ENCODE results near the gene ZNF521.

GRCh38 chr18:25057491-25058050, 294.4 kb downstream of the ZNF521 start:
- no peak for TF ChIP-seq CTCF (IDR thresholded peaks at IDR 0.05; ENCODE audit: low read depth, low read length, missing input control)
- no peak for TF ChIP-seq MAX (IDR thresholded peaks at IDR 0.05)
- TF ChIP-seq RAD21 (IDR thresholded peaks at IDR 0.05), result no peak
- TF ChIP-seq EGR1 (IDR thresholded peaks at IDR 0.05; ENCODE audit: low read depth in 2 of 2), result no peak
- TF ChIP-seq GABPA (IDR thresholded peaks at IDR 0.05 in 1 of 2, conservative IDR thresholded peaks at IDR 0.05 in 1 of 2), result no peak
- no peak for TF ChIP-seq SP1 (IDR thresholded peaks at IDR 0.05)
- no peak for TF ChIP-seq FOXA2 (IDR thresholded peaks at IDR 0.05)
- TF ChIP-seq YY1 (IDR thresholded peaks at IDR 0.05), result no peak
- no peak for TF ChIP-seq REST (IDR thresholded peaks at IDR 0.05)
- TF ChIP-seq HNF4G (IDR thresholded peaks at IDR 0.05), result no peak
- TF ChIP-seq TAF1 (conservative IDR thresholded peaks at IDR 0.05), result no peak
- no peak for TF ChIP-seq HNF4A (conservative IDR thresholded peaks at IDR 0.05)
